NCI-H1930 (cell line): ENCODE measurements around the gene STIM1.

Experiments
- DNase-seq, 2 experiments: peaks; one replicate each; lab custom pipeline; 2025; lab: John Stamatoyannopoulos, UW

Gene STIM1

GRCh38 chr11:3952715-3953114 lies 97.3 kb downstream of the STIM1 start:
- no peak for DNase-seq

- DNase-seq, result no peak
Measured at GRCh38 chr11:3953327-3953726, 97.9 kb downstream of the STIM1 start.

- DNase-seq, result no peak
Measured at GRCh38 chr11:3954448-3955298, 99.2 kb downstream of the STIM1 start.

GRCh38 chr11:3955299-3955665 lies 99.8 kb downstream of the STIM1 start:
- DNase-seq, result no peak

- no peak for DNase-seq
Measured at GRCh38 chr11:3956038-3956437, 100.6 kb downstream of the STIM1 start.

GRCh38 chr11:3956748-3957147 lies 101.3 kb downstream of the STIM1 start:
- DNase-seq, result no peak

GRCh38 chr11:3957437-3957836 lies 102.0 kb downstream of the STIM1 start:
- no peak for DNase-seq

- DNase-seq, result no peak
Measured at GRCh38 chr11:3958281-3958680, 102.8 kb downstream of the STIM1 start.

GRCh38 chr11:3959015-3959902 lies 103.8 kb downstream of the STIM1 start:
- no peak for DNase-seq

- DNase-seq, result no peak
Measured at GRCh38 chr11:3959903-3960265, 104.4 kb downstream of the STIM1 start.

- no peak for DNase-seq
Measured at GRCh38 chr11:3962406-3962840, 107.0 kb downstream of the STIM1 start.

GRCh38 chr11:3964056-3964455 lies 108.6 kb downstream of the STIM1 start:
- no peak for DNase-seq

GRCh38 chr11:3964935-3965604 lies 109.6 kb downstream of the STIM1 start:
- DNase-seq, result no peak

GRCh38 chr11:3967695-3968094 lies 112.2 kb downstream of the STIM1 start:
- no peak for DNase-seq

- DNase-seq, result no peak
Measured at GRCh38 chr11:3969200-3969599, 113.7 kb downstream of the STIM1 start.

GRCh38 chr11:3969613-3970012 lies 114.1 kb downstream of the STIM1 start:
- DNase-seq, result no peak

- DNase-seq, result no peak
Measured at GRCh38 chr11:3970108-3970507, 114.6 kb downstream of the STIM1 start.

GRCh38 chr11:3971756-3972404 lies 116.4 kb downstream of the STIM1 start:
- DNase-seq, result no peak

- DNase-seq, result no peak
Measured at GRCh38 chr11:3972431-3972830, 117.0 kb downstream of the STIM1 start.

- DNase-seq, result no peak
Measured at GRCh38 chr11:3977078-3977477, 121.6 kb downstream of the STIM1 start.

GRCh38 chr11:3981084-3981633 lies 125.7 kb downstream of the STIM1 start:
- DNase-seq, result no peak

- DNase-seq, result no peak
Measured at GRCh38 chr11:3982431-3982830, 127.0 kb downstream of the STIM1 start.
